WTC11 (cell line): ENCODE data around the gene PRELP. TPM values are rescaled to one million over a fixed set of nuclear protein-coding genes. Genes with fewer than 3 reads are reported as not detected.

Experiments used
- ATAC-seq: fragments of 200-7000 bp; cut with Tn5 transposase; 2 replicates; pipeline ENCODE4 v1.10.0; 2021; ENCODE audit warnings: mild to moderate bottlenecking, moderate library complexity
- CTCF ChIA-PET: fragments of 300-600 bp; sonication (Branson Sonifier 250); formaldehyde crosslinking; loops from one replicate; lab custom pipeline; 2021; ENCODE audit warnings: antibody characterized with exemption; lab: Charles Lee
- POLR2A ChIA-PET: fragments of 350-600 bp; sonication (Branson Sonifier 250); formaldehyde crosslinking; loops from one replicate; lab custom pipeline; 2021; ENCODE audit warnings: antibody characterized with exemption; lab: Charles Lee
- DNase-seq: peaks from one replicate; pipeline ENCODE4 v3.0.0; 2021; ENCODE audit warnings: low spot score
- H3K27ac Mint-ChIP-seq: 2 replicates; pipeline ENCODE4 v1.8.0; 2021; ENCODE audit warnings: mixed read lengths
- H3K27me3 Mint-ChIP-seq: 2 replicates; pipeline ENCODE4 v1.8.0; 2021; ENCODE audit warnings: low read depth, mild to moderate bottlenecking, moderate library complexity, mixed read lengths
- H3K36me3 Mint-ChIP-seq: 2 replicates; pipeline ENCODE4 v1.8.0; 2021; ENCODE audit warnings: mixed read lengths
- H3K4me1 Mint-ChIP-seq: 2 replicates; pipeline ENCODE4 v1.8.0; 2022; ENCODE audit warnings: mixed read lengths
- H3K4me3 Mint-ChIP-seq: 2 replicates; pipeline ENCODE4 v1.8.0; 2021; ENCODE audit warnings: mild to moderate bottlenecking, moderate library complexity, mixed read lengths
- H3K9me3 Mint-ChIP-seq: 2 replicates; pipeline ENCODE4 v1.8.0; 2021; ENCODE audit warnings: mixed read lengths
- ATF1 ChIP-seq: sonication (generic); formaldehyde crosslinking; IDR thresholded peaks from 2 replicates; pipeline ENCODE4 v1.8.1; 2023; ENCODE audit warnings: mild to moderate bottlenecking, moderate library complexity, missing genetic modification reagents
- GABPB1 ChIP-seq: sonication (generic); formaldehyde crosslinking; IDR thresholded peaks from 2 replicates; pipeline ENCODE4 v1.8.1; 2023; ENCODE audit warnings: mild to moderate bottlenecking, missing genetic modification reagents
- IRF2 ChIP-seq: sonication (generic); formaldehyde crosslinking; IDR thresholded peaks from 2 replicates; pipeline ENCODE4 v1.8.0; 2022; ENCODE audit warnings: low read depth, missing genetic modification reagents, borderline replicate concordance
- NFATC4 ChIP-seq: fragments of 250-450 bp; sonication (Bioruptor Pico); IDR thresholded peaks from 2 replicates; pipeline ENCODE4 v1.9.0; 2021; ENCODE audit warnings: mild to moderate bottlenecking
- NR1H2 ChIP-seq: sonication (generic); formaldehyde crosslinking; IDR thresholded peaks from 2 replicates; pipeline ENCODE4 v1.9.0; 2021; ENCODE audit warnings: mild to moderate bottlenecking, moderate library complexity, missing genetic modification reagents
- OVOL2 ChIP-seq: fragments of 250-450 bp; sonication (Bioruptor Pico); IDR thresholded peaks from 2 replicates; pipeline ENCODE4 v1.9.0; 2021; ENCODE audit warnings: mild to moderate bottlenecking, borderline replicate concordance
- SMAD4 ChIP-seq: sonication (generic); formaldehyde crosslinking; IDR thresholded peaks from 2 replicates; pipeline ENCODE4 v1.8.0; 2022; ENCODE audit warnings: mild to moderate bottlenecking, missing genetic modification reagents
- SP1 ChIP-seq: sonication (generic); formaldehyde crosslinking; conservative IDR thresholded peaks from 2 replicates; pipeline ENCODE4 v1.8.1; 2022; ENCODE audit warnings: missing genetic modification reagents
- ZNF232 ChIP-seq: sonication (generic); formaldehyde crosslinking; IDR thresholded peaks from 2 replicates; pipeline ENCODE4 v1.8.0; 2022; ENCODE audit warnings: mild to moderate bottlenecking, missing genetic modification reagents
- total RNA-seq: library from RNA; stranded (reverse); gene quantifications from 3 replicates; pipeline ENCODE4 v1.2.3, GENCODE V29; 2021
- TF ChIP-seq, protein P1 (sequence below): sonication (generic); formaldehyde crosslinking; IDR thresholded peaks from 2 replicates; pipeline ENCODE4 v1.8.1; 2023; ENCODE audit warnings: mild to moderate bottlenecking, missing genetic modification reagents, borderline replicate concordance
- TF ChIP-seq, protein P2 (sequence below): fragments of 250-450 bp; sonication (Bioruptor Pico); IDR thresholded peaks from 2 replicates; pipeline ENCODE4 v1.9.0; 2021; ENCODE audit warnings: mild to moderate bottlenecking, borderline replicate concordance
- TF ChIP-seq, protein P3 (sequence below): sonication (generic); formaldehyde crosslinking; IDR thresholded peaks from 2 replicates; pipeline ENCODE4 v1.8.1; 2023; ENCODE audit warnings: mild to moderate bottlenecking, missing genetic modification reagents, moderate library complexity

Gene PRELP
- total RNA-seq, 1 experiment from 2014 or later: 0.17 TPM

DNA sequence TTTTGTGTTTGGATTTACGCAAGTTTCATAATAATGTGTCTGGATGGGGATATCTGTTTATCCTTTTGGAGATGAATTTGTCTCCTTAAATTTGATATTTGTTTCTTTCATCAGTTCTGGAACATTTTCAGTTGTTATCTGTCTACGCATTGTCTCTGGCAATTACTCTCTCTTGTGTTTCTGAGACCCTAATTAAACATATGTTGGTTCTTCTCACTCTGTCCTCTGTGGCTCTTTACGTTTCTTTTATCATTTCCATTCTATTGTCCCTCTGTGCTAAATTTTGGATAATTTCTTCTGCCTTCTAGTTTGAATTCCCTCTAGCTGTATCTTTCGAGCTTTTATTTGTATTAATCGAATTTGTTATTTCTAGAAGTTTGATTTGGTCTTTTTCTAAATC lies 17.5 kb upstream of the PRELP start (continued):
- TF ChIP-seq GABPB1 (CRISPR knock-in tag): no peak
- no peak for TF ChIP-seq IRF2 (CRISPR knock-in tag)
- no peak for TF ChIP-seq ZNF232 (CRISPR knock-in tag)
- TF ChIP-seq, protein P1, sequence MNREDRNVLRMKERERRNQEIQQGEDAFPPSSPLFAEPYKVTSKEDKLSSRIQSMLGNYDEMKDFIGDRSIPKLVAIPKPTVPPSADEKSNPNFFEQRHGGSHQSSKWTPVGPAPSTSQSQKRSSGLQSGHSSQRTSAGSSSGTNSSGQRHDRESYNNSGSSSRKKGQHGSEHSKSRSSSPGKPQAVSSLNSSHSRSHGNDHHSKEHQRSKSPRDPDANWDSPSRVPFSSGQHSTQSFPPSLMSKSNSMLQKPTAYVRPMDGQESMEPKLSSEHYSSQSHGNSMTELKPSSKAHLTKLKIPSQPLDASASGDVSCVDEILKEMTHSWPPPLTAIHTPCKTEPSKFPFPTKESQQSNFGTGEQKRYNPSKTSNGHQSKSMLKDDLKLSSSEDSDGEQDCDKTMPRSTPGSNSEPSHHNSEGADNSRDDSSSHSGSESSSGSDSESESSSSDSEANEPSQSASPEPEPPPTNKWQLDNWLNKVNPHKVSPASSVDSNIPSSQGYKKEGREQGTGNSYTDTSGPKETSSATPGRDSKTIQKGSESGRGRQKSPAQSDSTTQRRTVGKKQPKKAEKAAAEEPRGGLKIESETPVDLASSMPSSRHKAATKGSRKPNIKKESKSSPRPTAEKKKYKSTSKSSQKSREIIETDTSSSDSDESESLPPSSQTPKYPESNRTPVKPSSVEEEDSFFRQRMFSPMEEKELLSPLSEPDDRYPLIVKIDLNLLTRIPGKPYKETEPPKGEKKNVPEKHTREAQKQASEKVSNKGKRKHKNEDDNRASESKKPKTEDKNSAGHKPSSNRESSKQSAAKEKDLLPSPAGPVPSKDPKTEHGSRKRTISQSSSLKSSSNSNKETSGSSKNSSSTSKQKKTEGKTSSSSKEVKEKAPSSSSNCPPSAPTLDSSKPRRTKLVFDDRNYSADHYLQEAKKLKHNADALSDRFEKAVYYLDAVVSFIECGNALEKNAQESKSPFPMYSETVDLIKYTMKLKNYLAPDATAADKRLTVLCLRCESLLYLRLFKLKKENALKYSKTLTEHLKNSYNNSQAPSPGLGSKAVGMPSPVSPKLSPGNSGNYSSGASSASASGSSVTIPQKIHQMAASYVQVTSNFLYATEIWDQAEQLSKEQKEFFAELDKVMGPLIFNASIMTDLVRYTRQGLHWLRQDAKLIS (CRISPR knock-in tag): no peak
- TF ChIP-seq, protein P2, sequence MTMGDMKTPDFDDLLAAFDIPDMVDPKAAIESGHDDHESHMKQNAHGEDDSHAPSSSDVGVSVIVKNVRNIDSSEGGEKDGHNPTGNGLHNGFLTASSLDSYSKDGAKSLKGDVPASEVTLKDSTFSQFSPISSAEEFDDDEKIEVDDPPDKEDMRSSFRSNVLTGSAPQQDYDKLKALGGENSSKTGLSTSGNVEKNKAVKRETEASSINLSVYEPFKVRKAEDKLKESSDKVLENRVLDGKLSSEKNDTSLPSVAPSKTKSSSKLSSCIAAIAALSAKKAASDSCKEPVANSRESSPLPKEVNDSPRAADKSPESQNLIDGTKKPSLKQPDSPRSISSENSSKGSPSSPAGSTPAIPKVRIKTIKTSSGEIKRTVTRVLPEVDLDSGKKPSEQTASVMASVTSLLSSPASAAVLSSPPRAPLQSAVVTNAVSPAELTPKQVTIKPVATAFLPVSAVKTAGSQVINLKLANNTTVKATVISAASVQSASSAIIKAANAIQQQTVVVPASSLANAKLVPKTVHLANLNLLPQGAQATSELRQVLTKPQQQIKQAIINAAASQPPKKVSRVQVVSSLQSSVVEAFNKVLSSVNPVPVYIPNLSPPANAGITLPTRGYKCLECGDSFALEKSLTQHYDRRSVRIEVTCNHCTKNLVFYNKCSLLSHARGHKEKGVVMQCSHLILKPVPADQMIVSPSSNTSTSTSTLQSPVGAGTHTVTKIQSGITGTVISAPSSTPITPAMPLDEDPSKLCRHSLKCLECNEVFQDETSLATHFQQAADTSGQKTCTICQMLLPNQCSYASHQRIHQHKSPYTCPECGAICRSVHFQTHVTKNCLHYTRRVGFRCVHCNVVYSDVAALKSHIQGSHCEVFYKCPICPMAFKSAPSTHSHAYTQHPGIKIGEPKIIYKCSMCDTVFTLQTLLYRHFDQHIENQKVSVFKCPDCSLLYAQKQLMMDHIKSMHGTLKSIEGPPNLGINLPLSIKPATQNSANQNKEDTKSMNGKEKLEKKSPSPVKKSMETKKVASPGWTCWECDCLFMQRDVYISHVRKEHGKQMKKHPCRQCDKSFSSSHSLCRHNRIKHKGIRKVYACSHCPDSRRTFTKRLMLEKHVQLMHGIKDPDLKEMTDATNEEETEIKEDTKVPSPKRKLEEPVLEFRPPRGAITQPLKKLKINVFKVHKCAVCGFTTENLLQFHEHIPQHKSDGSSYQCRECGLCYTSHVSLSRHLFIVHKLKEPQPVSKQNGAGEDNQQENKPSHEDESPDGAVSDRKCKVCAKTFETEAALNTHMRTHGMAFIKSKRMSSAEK: no peak
- TF ChIP-seq OVOL2 (CRISPR knock-in tag): no peak

DNA sequence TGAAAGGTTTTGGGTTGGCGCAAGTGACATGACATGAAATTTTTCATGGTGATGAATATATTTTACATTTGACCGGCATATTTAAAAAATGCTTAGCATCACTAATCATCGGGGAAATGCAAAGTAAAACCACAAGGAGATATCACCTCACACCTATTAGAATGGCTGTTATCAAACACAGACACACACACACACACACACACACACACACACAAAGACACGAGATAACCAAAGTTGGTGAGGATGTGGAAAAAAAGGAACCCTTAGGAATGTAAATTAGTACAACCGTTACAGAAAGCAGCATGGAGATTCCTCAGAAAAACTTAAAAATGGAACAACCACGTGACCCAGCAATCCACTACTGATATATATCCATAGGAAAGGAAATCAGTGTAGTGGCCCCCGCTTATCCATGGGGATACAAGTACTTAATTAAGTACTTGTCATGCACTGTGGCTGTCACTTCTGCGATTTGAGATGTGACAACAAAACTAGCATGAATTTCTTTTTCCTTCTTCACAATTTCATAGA lies 15.9 kb upstream of the PRELP start:
- ATAC-seq (no peak), DNase-seq (no peak)
- Mint-ChIP-seq H3K9me3 (no peaks in the 10 kb centered on the region), H3K4me3 (no peak overlapping the region), H3K36me3 (no peaks in the 10 kb centered on the region), H3K27ac (no peak overlapping the region), H3K4me1 (peaks cover 12% of the 10 kb centered on the region), H3K27me3 (no peaks in the 10 kb centered on the region; the same call in 1 of the 2 replicates)
- POLR2A ChIA-PET: interaction anchor here (0.8 kb wide), 1 partner anchor 171 kb away, joined by 4 read pairs; no protein-coding TSS in a partner anchor
- CTCF ChIA-PET: interaction anchor here (1.5 to 1.7 kb wide), 2 partner anchors 28 to 117 kb away, joined by 4 to 5 read pairs; no protein-coding TSS in a partner anchor
- TF ChIP-seq NFATC4 (CRISPR knock-in tag) (no peak), ZNF232 (CRISPR knock-in tag) (no peak)

DNA sequence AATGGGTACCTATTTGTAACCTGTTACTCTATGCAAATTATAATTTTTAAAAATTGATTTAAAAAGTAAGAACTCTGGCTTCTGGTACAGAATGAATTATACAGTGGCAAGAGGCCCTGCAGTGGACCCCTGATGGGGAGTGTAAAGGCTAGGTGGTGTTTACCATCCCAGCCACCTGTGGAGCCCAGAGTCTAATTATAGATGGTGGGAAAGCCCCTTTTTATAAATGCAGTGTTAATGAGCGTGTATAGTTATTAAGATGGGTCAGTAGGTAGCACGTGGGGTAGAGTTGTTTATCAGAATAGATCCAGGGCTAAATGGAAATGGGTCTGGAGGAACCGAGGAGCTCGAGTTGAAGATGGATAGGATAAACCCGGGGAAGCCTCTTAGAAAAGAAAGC lies 13.9 kb upstream of the PRELP start:
- no peak overlapping the region for H3K4me3 Mint-ChIP-seq
- no peaks in the 10 kb centered on the region; the same call in 1 of the 2 replicates for H3K27me3 Mint-ChIP-seq
- TF ChIP-seq ATF1 (CRISPR knock-in tag) (no peak), SMAD4 (CRISPR knock-in tag) (no peak), SP1 (CRISPR knock-in tag) (no peak), NR1H2 (CRISPR knock-in tag) (no peak)
- TF ChIP-seq, protein P3, sequence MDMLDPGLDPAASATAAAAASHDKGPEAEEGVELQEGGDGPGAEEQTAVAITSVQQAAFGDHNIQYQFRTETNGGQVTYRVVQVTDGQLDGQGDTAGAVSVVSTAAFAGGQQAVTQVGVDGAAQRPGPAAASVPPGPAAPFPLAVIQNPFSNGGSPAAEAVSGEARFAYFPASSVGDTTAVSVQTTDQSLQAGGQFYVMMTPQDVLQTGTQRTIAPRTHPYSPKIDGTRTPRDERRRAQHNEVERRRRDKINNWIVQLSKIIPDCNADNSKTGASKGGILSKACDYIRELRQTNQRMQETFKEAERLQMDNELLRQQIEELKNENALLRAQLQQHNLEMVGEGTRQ (CRISPR knock-in tag): no peak
- TF ChIP-seq, all 79 proteins: peak for 0
- no peak overlapping the region for H3K27ac Mint-ChIP-seq
- H3K4me1 Mint-ChIP-seq: peaks cover 16% of the 10 kb centered on the region
- CTCF ChIA-PET: no interaction called here
- DNase-seq: no peak
- no peak for ATAC-seq
- H3K36me3 Mint-ChIP-seq: no peaks in the 10 kb centered on the region
- H3K9me3 Mint-ChIP-seq: no peaks in the 10 kb centered on the region
- POLR2A ChIA-PET: interaction anchor here (0.5 to 0.9 kb wide), 2 partner anchors 26 to 124 kb away, joined by 3 to 6 read pairs; no protein-coding TSS in a partner anchor
